ENCODE data around the gene NOS1AP. TPM values are rescaled to one million over a fixed set of nuclear protein-coding genes. Genes with fewer than 3 reads are reported as not detected.

NOS1AP gene
- total RNA-seq, 4 donors from 2014 or later = 0.99 to 9.0 (median 4.0) TPM

DNA sequence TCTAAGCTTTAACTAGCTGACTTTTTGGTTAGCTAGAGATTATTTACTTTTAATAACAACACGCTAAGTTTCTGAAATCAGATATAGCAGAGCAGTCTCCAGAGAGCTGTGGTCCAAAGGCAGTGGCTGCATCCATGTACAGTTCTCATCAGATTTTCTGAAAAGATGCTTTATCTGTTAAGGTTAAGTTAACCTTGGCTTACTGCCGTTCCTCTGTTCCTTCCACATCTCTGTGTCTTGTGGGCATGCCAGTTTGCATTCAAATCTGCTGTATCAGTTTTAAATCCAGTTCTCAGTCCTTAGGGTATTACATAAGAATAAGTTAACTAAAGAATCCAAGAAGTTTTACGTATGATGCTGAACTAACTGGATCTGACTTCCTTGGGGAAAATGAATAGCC is 260.3 kb downstream of the NOS1AP start:
- Histone ChIP-seq H3K4me1 (no peaks in the 10 kb centered on the region), H3K27ac (replicated peaks in 1 of 4) (no peak overlapping the region), H3K36me3 (no peaks in the 10 kb centered on the region), H3K27me3 (no peaks in the 10 kb centered on the region), H3K4me3 (no peak overlapping the region), H3K9me3 (no peaks in the 10 kb centered on the region)
- 81% methylated on average over 3 of the region's 3 CpGs for WGBS
- TF ChIP-seq EP300 (IDR thresholded peaks at IDR 0.05) (no peak), POLR2A (IDR thresholded peaks at IDR 0.05; ENCODE audit: low read depth) (no peak), POLR2AphosphoS5 (IDR thresholded peaks at IDR 0.05) (no peak)
- TF ChIP-seq, protein P1, sequence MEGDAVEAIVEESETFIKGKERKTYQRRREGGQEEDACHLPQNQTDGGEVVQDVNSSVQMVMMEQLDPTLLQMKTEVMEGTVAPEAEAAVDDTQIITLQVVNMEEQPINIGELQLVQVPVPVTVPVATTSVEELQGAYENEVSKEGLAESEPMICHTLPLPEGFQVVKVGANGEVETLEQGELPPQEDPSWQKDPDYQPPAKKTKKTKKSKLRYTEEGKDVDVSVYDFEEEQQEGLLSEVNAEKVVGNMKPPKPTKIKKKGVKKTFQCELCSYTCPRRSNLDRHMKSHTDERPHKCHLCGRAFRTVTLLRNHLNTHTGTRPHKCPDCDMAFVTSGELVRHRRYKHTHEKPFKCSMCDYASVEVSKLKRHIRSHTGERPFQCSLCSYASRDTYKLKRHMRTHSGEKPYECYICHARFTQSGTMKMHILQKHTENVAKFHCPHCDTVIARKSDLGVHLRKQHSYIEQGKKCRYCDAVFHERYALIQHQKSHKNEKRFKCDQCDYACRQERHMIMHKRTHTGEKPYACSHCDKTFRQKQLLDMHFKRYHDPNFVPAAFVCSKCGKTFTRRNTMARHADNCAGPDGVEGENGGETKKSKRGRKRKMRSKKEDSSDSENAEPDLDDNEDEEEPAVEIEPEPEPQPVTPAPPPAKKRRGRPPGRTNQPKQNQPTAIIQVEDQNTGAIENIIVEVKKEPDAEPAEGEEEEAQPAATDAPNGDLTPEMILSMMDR (IDR thresholded peaks at IDR 0.05) = no peak
- no peak for DNase-seq (ENCODE audit: extremely low spot score)
- intact Hi-C loops (cut with DNase I) = no loop called here

DNA sequence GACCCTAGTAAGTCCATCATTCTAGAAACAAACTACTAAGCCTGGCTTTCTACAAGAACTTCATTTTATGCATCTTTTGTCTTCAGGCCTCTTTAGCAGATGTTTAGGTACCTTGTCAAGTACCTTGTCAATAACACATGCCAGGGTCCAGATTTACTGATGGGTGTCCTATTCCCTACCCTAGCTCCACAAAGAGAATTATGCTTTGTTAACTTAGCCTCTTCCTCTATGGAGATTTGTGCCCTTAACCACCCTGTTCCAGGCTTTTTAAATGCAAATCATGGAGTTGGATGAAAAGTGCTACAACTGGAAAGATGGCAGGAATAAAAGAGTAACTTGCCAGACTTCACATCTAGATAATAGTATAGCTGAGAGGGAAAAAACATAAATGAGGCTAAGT is 264.5 kb downstream of the NOS1AP start:
- TF ChIP-seq, protein P1 (IDR thresholded peaks at IDR 0.05) = no peak
- TF ChIP-seq POLR2A (IDR thresholded peaks at IDR 0.05; ENCODE audit: low read depth) (no peak), EP300 (IDR thresholded peaks at IDR 0.05) (no peak), POLR2AphosphoS5 (IDR thresholded peaks at IDR 0.05) (no peak)
- Histone ChIP-seq H3K9me3 (no peaks in the 10 kb centered on the region), H3K36me3 (no peaks in the 10 kb centered on the region), H3K4me1 (no peaks in the 10 kb centered on the region), H3K27ac (replicated peaks in 1 of 4) (no peak overlapping the region), H3K27me3 (no peaks in the 10 kb centered on the region), H3K4me3 (no peak overlapping the region)
- intact Hi-C loops (cut with DNase I) = no loop called here
- no peak for DNase-seq (ENCODE audit: extremely low spot score)

DNA sequence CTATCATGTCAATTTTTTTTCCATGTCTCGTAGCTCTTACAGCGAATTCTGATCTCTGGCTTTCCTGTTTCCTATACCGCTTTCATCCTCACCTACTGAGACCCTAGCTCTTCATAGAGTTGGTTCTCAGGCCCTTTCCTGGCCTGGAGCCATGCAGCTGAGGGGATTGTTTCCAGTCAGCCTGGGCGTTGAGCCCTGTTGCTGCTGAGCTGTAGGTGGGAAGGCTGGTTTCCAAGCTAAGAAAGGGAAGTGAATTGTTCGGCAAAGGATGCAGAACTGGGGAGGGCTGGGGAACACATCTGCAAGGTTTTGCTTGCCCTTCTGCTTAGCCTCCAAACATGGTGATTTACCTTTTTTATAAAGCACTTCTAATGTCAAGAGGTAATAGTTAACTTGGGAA is 265.6 kb downstream of the NOS1AP start:
- no peak for DNase-seq (ENCODE audit: extremely low spot score)
- intact Hi-C loops (cut with DNase I) = no loop called here
- TF ChIP-seq EP300 (IDR thresholded peaks at IDR 0.05) = no peak
- no peak for TF ChIP-seq POLR2A (IDR thresholded peaks at IDR 0.05; ENCODE audit: low read depth)
- TF ChIP-seq, protein P1 (IDR thresholded peaks at IDR 0.05) = no peak
- no peak for TF ChIP-seq POLR2AphosphoS5 (IDR thresholded peaks at IDR 0.05)
- no peaks in the 10 kb centered on the region for H3K36me3 ChIP-seq
- H3K27me3 ChIP-seq = no peaks in the 10 kb centered on the region
- no peak overlapping the region for H3K4me3 ChIP-seq
- 56% methylated on average over 5 of the region's 5 CpGs for WGBS
- H3K27ac ChIP-seq (replicated peaks in 1 of 4) = no peak overlapping the region
- H3K4me1 ChIP-seq = no peaks in the 10 kb centered on the region
- no peaks in the 10 kb centered on the region for H3K9me3 ChIP-seq

DNA sequence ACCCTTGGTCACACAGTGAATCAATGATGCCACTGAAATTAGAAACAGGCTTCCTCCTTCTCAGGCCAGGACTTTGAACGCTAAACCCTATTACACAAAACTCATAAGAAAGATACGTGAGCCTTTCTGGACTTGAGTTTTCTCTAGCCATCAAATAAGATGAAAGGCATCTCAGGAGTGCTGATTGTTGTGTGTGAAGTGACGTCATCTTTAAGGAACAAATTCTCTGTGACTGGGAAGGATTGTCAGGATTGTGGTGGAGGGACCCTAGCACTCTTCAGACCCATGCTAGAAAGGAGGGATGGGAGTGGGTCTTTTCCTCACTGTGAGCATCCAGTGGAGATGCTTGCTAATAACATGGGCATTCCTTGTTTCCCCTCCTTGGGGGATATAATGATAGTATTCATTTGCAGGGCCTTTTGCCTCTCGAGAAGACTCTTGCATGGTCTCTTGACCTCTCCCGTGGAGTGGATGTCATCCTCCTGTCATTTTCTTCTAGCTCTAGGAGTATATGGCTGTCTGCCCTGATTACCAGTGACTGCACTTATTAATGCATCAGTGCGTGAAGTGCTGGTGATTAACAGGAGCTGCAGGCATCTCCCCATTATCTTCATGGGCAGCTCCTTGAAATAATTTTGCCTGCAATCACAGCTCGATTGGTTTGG is 267.3 kb downstream of the NOS1AP start:
- TF ChIP-seq EP300 (IDR thresholded peaks at IDR 0.05) = no peak
- TF ChIP-seq, protein P1 (IDR thresholded peaks at IDR 0.05) = no peak
- TF ChIP-seq POLR2AphosphoS5 (IDR thresholded peaks at IDR 0.05) = no peak
- TF ChIP-seq POLR2A (IDR thresholded peaks at IDR 0.05; ENCODE audit: low read depth) = no peak
- DNase-seq (ENCODE audit: extremely low spot score) = no peak
- 74% methylated on average over 7 of the region's 7 CpGs for WGBS
- H3K36me3 ChIP-seq = no peaks in the 10 kb centered on the region
- H3K27me3 ChIP-seq = no peaks in the 10 kb centered on the region
- intact Hi-C loops (cut with DNase I) = no loop called here
- no peak overlapping the region for H3K4me3 ChIP-seq
- no peaks in the 10 kb centered on the region for H3K9me3 ChIP-seq
- no peak overlapping the region for H3K27ac ChIP-seq (replicated peaks in 1 of 4)
- H3K4me1 ChIP-seq = no peaks in the 10 kb centered on the region

DNA sequence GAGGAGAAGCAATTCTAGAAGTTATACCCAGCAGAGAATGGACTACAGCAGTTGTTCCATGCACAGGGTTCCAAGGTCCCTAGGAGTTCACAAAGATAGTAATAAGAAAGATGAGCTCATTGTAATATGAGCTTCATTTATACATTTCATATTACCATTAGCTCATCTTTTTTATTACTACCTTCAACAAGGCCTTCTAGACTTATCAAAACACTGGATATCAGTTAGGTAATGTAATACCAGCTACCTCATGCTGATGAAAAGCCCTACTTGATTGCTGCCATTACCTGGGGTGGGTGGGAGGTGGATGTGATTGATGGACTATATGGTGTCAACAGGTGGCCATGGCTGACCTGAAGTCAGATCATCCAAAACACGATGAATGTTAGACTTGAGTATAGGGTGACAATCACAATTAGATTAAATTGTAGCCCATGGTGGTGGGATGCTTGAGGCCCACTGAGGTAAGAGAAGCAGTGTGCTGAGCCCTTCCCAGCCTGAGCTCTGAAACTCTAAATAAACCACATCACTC is 273.0 kb downstream of the NOS1AP start:
- Histone ChIP-seq H3K36me3 (no peaks in the 10 kb centered on the region), H3K9me3 (no peaks in the 10 kb centered on the region), H3K4me3 (no peak overlapping the region), H3K27me3 (no peaks in the 10 kb centered on the region), H3K27ac (replicated peaks in 1 of 4) (no peak overlapping the region), H3K4me1 (no peaks in the 10 kb centered on the region)
- TF ChIP-seq POLR2AphosphoS5 (IDR thresholded peaks at IDR 0.05) (no peak), EP300 (IDR thresholded peaks at IDR 0.05) (no peak), POLR2A (IDR thresholded peaks at IDR 0.05; ENCODE audit: low read depth) (no peak)
- TF ChIP-seq, protein P1 (IDR thresholded peaks at IDR 0.05) = no peak
- intact Hi-C loops (cut with DNase I) = no loop called here
- no peak for DNase-seq (ENCODE audit: extremely low spot score)
- 87% methylated on average over 1 of the region's 1 CpG for WGBS

Data from esophagus muscularis mucosa (tissue), 4 donors.